Mammary epithelial cell (primary cell): ENCODE data around the gene RMDN2.

ENCODE experiments used
- EZH2 ChIP-seq: IDR thresholded peaks from 2 replicates; pipeline ENCODE4 v1.6.1; 2012; ENCODE audit warnings: low read length, inconsistent platforms, borderline replicate concordance
- TF ChIP-seq, protein P1 (sequence below), 2 donors: IDR thresholded peaks in 1 of 2; conservative IDR thresholded peaks in 1 of 2; 2 replicates each; pipeline ENCODE4 v1.5.1; 2011 to 2012; ENCODE audit warnings: inconsistent platforms in 2 of 2, low read length in 2 of 2, mild to moderate bottlenecking in 2 of 2, control low read depth in 1 of 2, low read depth in 1 of 2; ENCODE audit not compliant: insufficient read depth in 1 of 2; ENCODE audit errors: extremely low read depth in 1 of 2

DNA sequence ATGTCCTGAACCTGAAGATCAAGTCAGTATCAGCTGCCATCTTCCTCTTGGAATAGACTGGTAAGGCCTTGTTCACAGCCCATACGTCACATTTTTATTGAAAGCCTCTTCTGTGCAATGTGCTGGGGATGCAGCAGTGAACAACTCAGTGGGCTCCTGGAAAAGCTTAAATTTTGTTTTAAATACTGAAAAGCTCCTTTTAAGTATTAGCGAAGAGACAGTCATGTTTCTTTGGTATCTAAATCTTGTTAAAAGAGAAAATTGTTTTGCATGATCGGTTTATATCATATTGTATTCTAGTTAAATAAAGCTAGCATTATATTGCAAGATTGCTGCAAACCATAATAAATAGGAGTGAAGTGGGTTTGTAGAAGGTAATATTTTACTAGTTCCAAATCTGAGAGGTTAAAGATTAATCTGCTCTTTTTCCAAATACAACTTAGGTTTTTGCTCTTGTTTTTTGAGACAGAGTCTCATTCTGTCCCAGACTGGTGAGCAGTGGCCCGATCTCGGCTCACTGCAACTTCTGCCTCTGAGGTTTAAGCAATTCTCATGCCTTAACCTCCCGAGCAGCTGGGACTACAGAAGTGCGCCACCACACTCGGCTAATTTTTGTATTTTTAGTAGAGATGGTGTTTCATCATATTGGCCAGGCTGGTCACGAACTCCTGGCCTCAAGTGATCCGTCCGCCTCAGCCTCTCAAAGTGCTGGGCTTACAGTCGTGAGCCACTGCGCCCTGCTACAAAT is 1.6 kb upstream of the RMDN2 start:
- TF ChIP-seq, protein P1, sequence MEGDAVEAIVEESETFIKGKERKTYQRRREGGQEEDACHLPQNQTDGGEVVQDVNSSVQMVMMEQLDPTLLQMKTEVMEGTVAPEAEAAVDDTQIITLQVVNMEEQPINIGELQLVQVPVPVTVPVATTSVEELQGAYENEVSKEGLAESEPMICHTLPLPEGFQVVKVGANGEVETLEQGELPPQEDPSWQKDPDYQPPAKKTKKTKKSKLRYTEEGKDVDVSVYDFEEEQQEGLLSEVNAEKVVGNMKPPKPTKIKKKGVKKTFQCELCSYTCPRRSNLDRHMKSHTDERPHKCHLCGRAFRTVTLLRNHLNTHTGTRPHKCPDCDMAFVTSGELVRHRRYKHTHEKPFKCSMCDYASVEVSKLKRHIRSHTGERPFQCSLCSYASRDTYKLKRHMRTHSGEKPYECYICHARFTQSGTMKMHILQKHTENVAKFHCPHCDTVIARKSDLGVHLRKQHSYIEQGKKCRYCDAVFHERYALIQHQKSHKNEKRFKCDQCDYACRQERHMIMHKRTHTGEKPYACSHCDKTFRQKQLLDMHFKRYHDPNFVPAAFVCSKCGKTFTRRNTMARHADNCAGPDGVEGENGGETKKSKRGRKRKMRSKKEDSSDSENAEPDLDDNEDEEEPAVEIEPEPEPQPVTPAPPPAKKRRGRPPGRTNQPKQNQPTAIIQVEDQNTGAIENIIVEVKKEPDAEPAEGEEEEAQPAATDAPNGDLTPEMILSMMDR (conservative IDR thresholded peaks at IDR 0.05 in 1 of 2, IDR thresholded peaks at IDR 0.05 in 1 of 2; ENCODE audit: extremely low read depth in 1 of 2, insufficient read depth in 1 of 2, low read depth in 1 of 2, low read length in 2 of 2) = no peak
- TF ChIP-seq EZH2 = no peak
